ENCODE results near the gene AURKAIP1. TPM values are rescaled to one million over a fixed set of nuclear protein-coding genes. Genes with fewer than 3 reads are reported as not detected.

AURKAIP1 gene
- total RNA-seq, 1 experiment from 2014 or later: 164 TPM

- peak in 1 of 2 experiments; percentile 60 for DNase-seq
- Histone ChIP-seq H3K27me3 (ENCODE audit: insufficient read depth, low read depth) (no peaks in the 10 kb centered on the region), H3K4me3 (peak within 1 kb of the TSS; percentile 85), H2AFZ (peak within 1 kb of the TSS; percentile 70), H4K20me1 (ENCODE audit: insufficient read depth) (no peaks in the 10 kb centered on the region), H3K36me3 (ENCODE audit: low read depth) (no peaks in the 10 kb centered on the region), H3K4me2 (peak within 1 kb of the TSS; percentile 93), H3K79me2 (ENCODE audit: low read depth) (peaks cover 46% of the 10 kb centered on the region), H3K4me1 (replicated peaks; ENCODE audit: insufficient read depth) (peaks cover 33% of the 10 kb centered on the region), H3K9me2 (ENCODE audit: insufficient read depth) (no peaks in the 10 kb centered on the region), H3K9me3 (ENCODE audit: insufficient read depth, low read depth) (no peaks in the 10 kb centered on the region), H3F3A (ENCODE audit: insufficient read depth, low read depth) (peaks cover 62% of the 10 kb centered on the region), H3K27ac (peak within 1 kb of the TSS; percentile 56)
- ChIA-PET CTCF (no interaction called here), POLR2A (ENCODE audit: unreplicated experiment) (no interaction called here)
- BruUV-seq (replicated peaks): no TSS peak
- TF ChIP-seq, protein P1, sequence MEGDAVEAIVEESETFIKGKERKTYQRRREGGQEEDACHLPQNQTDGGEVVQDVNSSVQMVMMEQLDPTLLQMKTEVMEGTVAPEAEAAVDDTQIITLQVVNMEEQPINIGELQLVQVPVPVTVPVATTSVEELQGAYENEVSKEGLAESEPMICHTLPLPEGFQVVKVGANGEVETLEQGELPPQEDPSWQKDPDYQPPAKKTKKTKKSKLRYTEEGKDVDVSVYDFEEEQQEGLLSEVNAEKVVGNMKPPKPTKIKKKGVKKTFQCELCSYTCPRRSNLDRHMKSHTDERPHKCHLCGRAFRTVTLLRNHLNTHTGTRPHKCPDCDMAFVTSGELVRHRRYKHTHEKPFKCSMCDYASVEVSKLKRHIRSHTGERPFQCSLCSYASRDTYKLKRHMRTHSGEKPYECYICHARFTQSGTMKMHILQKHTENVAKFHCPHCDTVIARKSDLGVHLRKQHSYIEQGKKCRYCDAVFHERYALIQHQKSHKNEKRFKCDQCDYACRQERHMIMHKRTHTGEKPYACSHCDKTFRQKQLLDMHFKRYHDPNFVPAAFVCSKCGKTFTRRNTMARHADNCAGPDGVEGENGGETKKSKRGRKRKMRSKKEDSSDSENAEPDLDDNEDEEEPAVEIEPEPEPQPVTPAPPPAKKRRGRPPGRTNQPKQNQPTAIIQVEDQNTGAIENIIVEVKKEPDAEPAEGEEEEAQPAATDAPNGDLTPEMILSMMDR (conservative IDR thresholded peaks at IDR 0.05): peak; percentile 67
- TF ChIP-seq EZH2 (IDR thresholded peaks at IDR 0.05; ENCODE audit: low read depth): no peak
- intact Hi-C loops (cut with micrococcal nuclease; ENCODE audit: unreplicated experiment): loop anchor here (5.0 to 10.0 kb wide), 2 partner anchors 77 to 85 kb away; partner anchors contain the start of genes UBE2J2 and VWA1
Measured at GRCh38 chr1:1349256-1350012, 25.6 kb downstream of the AURKAIP1 start, which contains the start of gene DVL1. DVL1 (minus strand) TSS chr1:1349418; CDS start chr1:1349065, 353 bp downstream.

DNA sequence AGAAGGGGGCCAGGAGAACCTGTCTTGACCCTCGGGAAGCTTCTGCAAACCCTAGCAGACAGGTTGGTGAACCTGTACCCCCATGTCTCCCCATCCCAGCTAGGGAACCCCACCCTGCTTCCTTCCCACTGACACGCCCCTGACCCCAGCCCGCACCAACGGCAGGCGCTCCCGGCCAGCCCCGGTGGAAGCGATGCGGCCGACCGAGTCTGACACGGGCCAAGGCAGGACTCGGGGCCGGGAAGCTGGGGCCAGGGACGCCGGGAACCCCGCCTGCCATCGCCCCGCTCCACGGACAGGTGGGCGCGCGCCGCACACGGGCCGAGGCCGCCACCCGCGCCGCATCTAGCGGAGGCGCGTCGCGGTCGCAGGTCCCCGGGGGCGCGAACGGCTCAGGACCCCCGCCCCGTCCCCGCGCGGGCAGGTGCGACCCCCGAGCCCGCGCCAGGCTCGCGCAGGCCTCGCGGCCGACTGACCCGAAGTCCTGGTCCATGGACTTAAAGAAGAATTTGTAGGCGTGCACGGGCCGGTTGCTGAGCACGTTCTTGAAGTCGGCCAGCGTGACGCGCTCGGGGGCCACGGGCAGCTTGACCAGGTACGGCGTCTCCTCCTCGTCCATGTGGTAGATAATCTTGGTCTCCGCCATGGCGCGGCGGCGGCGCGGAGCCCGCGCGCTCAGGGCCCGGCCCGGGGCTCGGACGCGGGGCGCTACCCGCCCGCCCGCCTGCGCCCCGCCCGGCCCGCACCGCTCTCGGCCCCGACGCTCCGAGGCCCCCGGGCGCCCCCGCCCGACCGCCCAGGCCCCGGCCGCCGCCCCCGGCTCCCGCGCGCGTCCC, 26.4 kb downstream of the AURKAIP1 start:
- H4K20me1 ChIP-seq (ENCODE audit: insufficient read depth): no peaks in the 10 kb centered on the region
- intact Hi-C loops (cut with micrococcal nuclease; ENCODE audit: unreplicated experiment): loop anchor here (5.0 to 10.0 kb wide), 2 partner anchors 76 to 86 kb away; partner anchors contain the start of genes UBE2J2 and VWA1
- no peaks in the 10 kb centered on the region for H3K27me3 ChIP-seq (ENCODE audit: insufficient read depth, low read depth)
- peak overlapping the region; percentile 93 for H3K4me2 ChIP-seq
- H2AFZ ChIP-seq: peak overlapping the region; percentile 16
- peaks cover 41% of the 10 kb centered on the region for H3K4me1 ChIP-seq (replicated peaks; ENCODE audit: insufficient read depth)
- no peak for DNase-seq
- ChIA-PET CTCF (interaction anchor here (0.6 to 1.0 kb wide), 2 partner anchors 27 to 479 kb away, joined by 4 read pairs; partner anchors contain the start of gene AURKAIP1), POLR2A (ENCODE audit: unreplicated experiment) (interaction anchor here (0.6 kb wide), 1 partner anchor 186 kb away, joined by 4 read pairs; no protein-coding TSS in a partner anchor)
- peaks cover 49% of the 10 kb centered on the region for H3K79me2 ChIP-seq (ENCODE audit: low read depth)
- H3K27ac ChIP-seq: peak overlapping the region; percentile 56
- H3F3A ChIP-seq (ENCODE audit: insufficient read depth, low read depth): peaks cover 65% of the 10 kb centered on the region
- H3K36me3 ChIP-seq (ENCODE audit: low read depth): no peaks in the 10 kb centered on the region
- H3K4me3 ChIP-seq: peak overlapping the region; percentile 85
- no peaks in the 10 kb centered on the region for H3K9me3 ChIP-seq (ENCODE audit: insufficient read depth, low read depth)
- TF ChIP-seq EZH2 (IDR thresholded peaks at IDR 0.05; ENCODE audit: low read depth): no peak
- TF ChIP-seq, protein P1 (conservative IDR thresholded peaks at IDR 0.05): no peak
- no TSS peak for BruUV-seq (replicated peaks)
- no peaks in the 10 kb centered on the region for H3K9me2 ChIP-seq (ENCODE audit: insufficient read depth)

Measured in PC-9 (cell line).